GM23338 (cell line): Measurements from ENCODE around the gene SORCS2. TPM values are rescaled to one million over a fixed set of nuclear protein-coding genes. Genes with fewer than 3 reads are reported as not detected.

Source experiments
- ATAC-seq: fragments of 200-7000 bp; cut with Tn5 transposase; 3 replicates; pipeline ENCODE4 v1.9.1; 2020
- DNase-seq: peaks from one replicate; pipeline ENCODE4 v3.0.0-alpha.2; 2015; ENCODE audit warnings: low spot score
- H2AFZ ChIP-seq: fragments of 200-600 bp; sonication (generic); 2 replicates; pipeline ENCODE4 v1.8.0; 2016; ENCODE audit warnings: antibody characterized with exemption, mild to moderate bottlenecking, moderate library complexity
- H3F3A ChIP-seq: fragments of 200-600 bp; sonication (generic); replicated peaks from 2 replicates; pipeline ENCODE4 v1.8.0; 2017; ENCODE audit warnings: antibody characterized with exemption, mixed run types, low read depth
- H3K27ac ChIP-seq: fragments of 200-600 bp; sonication (generic); 2 replicates; pipeline ENCODE4 v1.6.1; 2016; ENCODE audit warnings: low read depth
- H3K27me3 ChIP-seq: fragments of 200-600 bp; sonication (generic); 2 replicates; pipeline ENCODE4 v1.8.0; 2016; ENCODE audit warnings: mild to moderate bottlenecking, mixed run types, moderate library complexity; ENCODE audit not compliant: insufficient read depth
- H3K36me3 ChIP-seq: fragments of 200-600 bp; sonication (generic); 2 replicates; pipeline ENCODE4 v1.8.0; 2016; ENCODE audit warnings: mild to moderate bottlenecking; ENCODE audit not compliant: insufficient read depth
- H3K4me1 ChIP-seq: fragments of 200-600 bp; sonication (generic); 2 replicates; pipeline ENCODE4 v1.8.0; 2016; ENCODE audit warnings: mild to moderate bottlenecking, moderate library complexity; ENCODE audit not compliant: insufficient read depth
- H3K4me2 ChIP-seq: fragments of 200-600 bp; sonication (generic); 2 replicates; pipeline ENCODE4 v1.7.1; 2017; ENCODE audit warnings: mixed run types
- H3K4me3 ChIP-seq: fragments of 200-600 bp; sonication (generic); 2 replicates; pipeline ENCODE4 v1.6.1; 2016; ENCODE audit warnings: mixed run types
- H3K79me2 ChIP-seq: fragments of 200-600 bp; sonication (generic); replicated peaks from 2 replicates; pipeline ENCODE4 v1.8.0; 2017; ENCODE audit warnings: mild to moderate bottlenecking; ENCODE audit not compliant: insufficient read depth
- H3K9me2 ChIP-seq: fragments of 200-600 bp; sonication (generic); 2 replicates; pipeline ENCODE4 v1.8.0; 2017; ENCODE audit not compliant: insufficient read depth
- H4K20me1 ChIP-seq: fragments of 200-600 bp; sonication (generic); replicated peaks from 2 replicates; pipeline ENCODE4 v1.8.0; 2017; ENCODE audit warnings: mild to moderate bottlenecking; ENCODE audit not compliant: insufficient read depth
- H3K27ac Mint-ChIP-seq: 2 replicates; pipeline ENCODE4 v1.8.0; 2020; ENCODE audit warnings: inconsistent platforms, mild to moderate bottlenecking, moderate library complexity, mixed read lengths
- H3K27me3 Mint-ChIP-seq: 3 replicates; pipeline ENCODE4 v1.8.0; 2022; ENCODE audit warnings: low read depth, mild to moderate bottlenecking, moderate library complexity, mixed read lengths, inconsistent platforms; ENCODE audit not compliant: insufficient read depth, poor library complexity
- H3K36me3 Mint-ChIP-seq: 3 replicates; pipeline ENCODE4 v1.8.0; 2021; ENCODE audit warnings: low read depth, mild to moderate bottlenecking, inconsistent platforms, moderate library complexity, mixed read lengths
- H3K4me1 Mint-ChIP-seq: 3 replicates; pipeline ENCODE4 v1.8.0; 2020; ENCODE audit warnings: mild to moderate bottlenecking, inconsistent platforms, mixed read lengths
- H3K4me3 Mint-ChIP-seq: 3 replicates; pipeline ENCODE4 v1.8.0; 2021; ENCODE audit warnings: moderate library complexity, mild to moderate bottlenecking, inconsistent platforms, mixed read lengths
- H3K9me3 Mint-ChIP-seq: 3 replicates; pipeline ENCODE4 v1.8.0; 2020; ENCODE audit warnings: moderate library complexity, mild to moderate bottlenecking, inconsistent platforms, mixed read lengths
- ETS1 ChIP-seq: IDR thresholded peaks from 2 replicates; pipeline ENCODE4 v1.6.1; 2016; ENCODE audit warnings: antibody characterized with exemption
- NANOG ChIP-seq: IDR thresholded peaks from 2 replicates; pipeline ENCODE4 v1.6.1; 2016; ENCODE audit warnings: antibody characterized with exemption, borderline replicate concordance
- polyA plus RNA-seq: library from polyadenylated mRNA; unstranded; fragments of >200 nt; fragmentation: Nextera tagmentation; extraction: Ambion mirVana; gene quantifications from 2 replicates; pipeline ENCODE4 v1.2.1, GENCODE V29; 2016
- total RNA-seq: library from RNA; depleted of rRNA; stranded (reverse); fragments of >200 nt; shearing (Covaris generic); gene quantifications from 2 replicates; pipeline ENCODE4 v1.2.3, GENCODE V29; 2014
- TF ChIP-seq, protein P1 (sequence below): fragments of 250-450 bp; sonication (Bioruptor Pico); IDR thresholded peaks from 2 replicates; pipeline ENCODE4 v1.5.0; 2020; ENCODE audit warnings: mild to moderate bottlenecking, moderate library complexity

SORCS2 gene
- total and polyA plus RNA-seq, 2 experiments from 2014 or later = 0.47 to 2.4 TPM

DNA sequence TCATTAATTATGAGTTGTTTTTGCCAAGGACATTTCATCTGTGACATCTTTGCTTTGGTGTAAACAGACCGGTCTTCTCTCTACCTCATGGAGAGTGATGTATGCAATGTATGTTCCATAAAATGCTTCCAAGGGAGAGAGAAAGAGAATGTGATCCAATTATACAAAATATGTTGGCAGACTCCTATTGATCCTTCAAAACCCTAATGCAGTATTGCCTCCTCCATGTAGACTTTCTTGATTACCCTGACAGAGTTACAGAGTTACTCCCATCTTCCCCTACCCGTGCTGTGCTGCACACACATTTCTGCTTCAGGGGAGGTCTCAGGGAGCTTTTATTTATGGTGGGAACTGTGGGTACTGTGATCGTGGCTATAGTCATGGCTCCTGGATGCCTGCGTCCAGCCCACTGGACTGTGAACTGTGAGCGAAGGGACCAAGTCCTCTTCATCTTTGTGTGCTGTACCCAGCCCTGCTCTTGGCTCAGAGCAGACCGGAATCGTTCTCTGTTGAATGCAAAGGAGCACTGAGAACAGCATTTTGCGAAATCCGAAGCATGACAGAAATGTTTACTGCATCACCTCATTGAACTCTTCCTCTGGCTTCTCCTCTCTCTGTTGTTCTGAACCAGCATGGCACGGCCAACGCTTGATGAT is 32.7 kb downstream of the SORCS2 start (continued):
- TF ChIP-seq, protein P1, sequence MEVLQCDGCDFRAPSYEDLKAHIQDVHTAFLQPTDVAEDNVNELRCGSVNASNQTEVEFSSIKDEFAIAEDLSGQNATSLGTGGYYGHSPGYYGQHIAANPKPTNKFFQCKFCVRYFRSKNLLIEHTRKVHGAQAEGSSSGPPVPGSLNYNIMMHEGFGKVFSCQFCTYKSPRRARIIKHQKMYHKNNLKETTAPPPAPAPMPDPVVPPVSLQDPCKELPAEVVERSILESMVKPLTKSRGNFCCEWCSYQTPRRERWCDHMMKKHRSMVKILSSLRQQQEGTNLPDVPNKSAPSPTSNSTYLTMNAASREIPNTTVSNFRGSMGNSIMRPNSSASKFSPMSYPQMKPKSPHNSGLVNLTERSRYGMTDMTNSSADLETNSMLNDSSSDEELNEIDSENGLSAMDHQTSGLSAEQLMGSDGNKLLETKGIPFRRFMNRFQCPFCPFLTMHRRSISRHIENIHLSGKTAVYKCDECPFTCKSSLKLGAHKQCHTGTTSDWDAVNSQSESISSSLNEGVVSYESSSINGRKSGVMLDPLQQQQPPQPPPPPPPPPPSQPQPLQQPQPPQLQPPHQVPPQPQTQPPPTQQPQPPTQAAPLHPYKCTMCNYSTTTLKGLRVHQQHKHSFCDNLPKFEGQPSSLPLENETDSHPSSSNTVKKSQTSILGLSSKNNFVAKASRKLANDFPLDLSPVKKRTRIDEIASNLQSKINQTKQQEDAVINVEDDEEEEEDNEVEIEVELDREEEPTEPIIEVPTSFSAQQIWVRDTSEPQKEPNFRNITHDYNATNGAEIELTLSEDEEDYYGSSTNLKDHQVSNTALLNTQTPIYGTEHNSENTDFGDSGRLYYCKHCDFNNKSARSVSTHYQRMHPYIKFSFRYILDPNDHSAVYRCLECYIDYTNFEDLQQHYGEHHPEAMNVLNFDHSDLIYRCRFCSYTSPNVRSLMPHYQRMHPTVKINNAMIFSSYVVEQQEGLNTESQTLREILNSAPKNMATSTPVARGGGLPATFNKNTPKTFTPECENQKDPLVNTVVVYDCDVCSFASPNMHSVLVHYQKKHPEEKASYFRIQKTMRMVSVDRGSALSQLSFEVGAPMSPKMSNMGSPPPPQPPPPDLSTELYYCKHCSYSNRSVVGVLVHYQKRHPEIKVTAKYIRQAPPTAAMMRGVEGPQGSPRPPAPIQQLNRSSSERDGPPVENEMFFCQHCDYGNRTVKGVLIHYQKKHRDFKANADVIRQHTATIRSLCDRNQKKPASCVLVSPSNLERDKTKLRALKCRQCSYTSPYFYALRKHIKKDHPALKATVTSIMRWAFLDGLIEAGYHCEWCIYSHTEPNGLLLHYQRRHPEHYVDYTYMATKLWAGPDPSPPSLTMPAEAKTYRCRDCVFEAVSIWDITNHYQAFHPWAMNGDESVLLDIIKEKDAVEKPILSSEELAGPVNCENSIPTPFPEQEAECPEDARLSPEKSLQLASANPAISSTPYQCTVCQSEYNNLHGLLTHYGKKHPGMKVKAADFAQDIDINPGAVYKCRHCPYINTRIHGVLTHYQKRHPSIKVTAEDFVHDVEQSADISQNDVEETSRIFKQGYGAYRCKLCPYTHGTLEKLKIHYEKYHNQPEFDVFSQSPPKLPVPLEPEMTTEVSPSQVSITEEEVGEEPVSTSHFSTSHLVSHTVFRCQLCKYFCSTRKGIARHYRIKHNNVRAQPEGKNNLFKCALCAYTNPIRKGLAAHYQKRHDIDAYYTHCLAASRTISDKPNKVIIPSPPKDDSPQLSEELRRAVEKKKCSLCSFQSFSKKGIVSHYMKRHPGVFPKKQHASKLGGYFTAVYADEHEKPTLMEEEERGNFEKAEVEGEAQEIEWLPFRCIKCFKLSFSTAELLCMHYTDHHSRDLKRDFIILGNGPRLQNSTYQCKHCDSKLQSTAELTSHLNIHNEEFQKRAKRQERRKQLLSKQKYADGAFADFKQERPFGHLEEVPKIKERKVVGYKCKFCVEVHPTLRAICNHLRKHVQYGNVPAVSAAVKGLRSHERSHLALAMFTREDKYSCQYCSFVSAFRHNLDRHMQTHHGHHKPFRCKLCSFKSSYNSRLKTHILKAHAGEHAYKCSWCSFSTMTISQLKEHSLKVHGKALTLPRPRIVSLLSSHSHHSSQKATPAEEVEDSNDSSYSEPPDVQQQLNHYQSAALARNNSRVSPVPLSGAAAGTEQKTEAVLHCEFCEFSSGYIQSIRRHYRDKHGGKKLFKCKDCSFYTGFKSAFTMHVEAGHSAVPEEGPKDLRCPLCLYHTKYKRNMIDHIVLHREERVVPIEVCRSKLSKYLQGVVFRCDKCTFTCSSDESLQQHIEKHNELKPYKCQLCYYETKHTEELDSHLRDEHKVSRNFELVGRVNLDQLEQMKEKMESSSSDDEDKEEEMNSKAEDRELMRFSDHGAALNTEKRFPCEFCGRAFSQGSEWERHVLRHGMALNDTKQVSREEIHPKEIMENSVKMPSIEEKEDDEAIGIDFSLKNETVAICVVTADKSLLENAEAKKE (CRISPR knock-in tag) = no peak
- no peak for TF ChIP-seq ETS1
- TF ChIP-seq NANOG = no peak

GRCh38 chr4:7226439-7226838 is 34.1 kb downstream of the SORCS2 start:
- Histone ChIP-seq H3K79me2 (no peaks in the 10 kb centered on the region), H3K9me2 (no peaks in the 10 kb centered on the region), H3F3A (no peaks in the 10 kb centered on the region), H3K4me1 (no peaks in the 10 kb centered on the region), H3K27me3 (no peaks in the 10 kb centered on the region), H3K27ac (no peak overlapping the region), H3K36me3 (no peaks in the 10 kb centered on the region), H4K20me1 (no peaks in the 10 kb centered on the region), H3K4me2 (no peak overlapping the region), H2AFZ (no peak overlapping the region), H3K4me3 (no peak overlapping the region)
- Mint-ChIP-seq H3K9me3 (no peaks in the 10 kb centered on the region), H3K27ac (no peak overlapping the region), H3K36me3 (no peaks in the 10 kb centered on the region), H3K27me3 (peaks cover 4% of the 10 kb centered on the region), H3K4me3 (no peak overlapping the region), H3K4me1 (no peaks in the 10 kb centered on the region)
- no peak for TF ChIP-seq ETS1
- DNase-seq (no peak), ATAC-seq (no peak)
